Dedifferentiated amniotic fluid mesenchymal stem cell (primary cell): ENCODE measurements around the gene SKP1.
"Not testable (repeated sequence)": the region's sequence is repeated elsewhere in the genome, so short reads cannot be mapped to it uniquely, and the experiment has no call there.

Experiments
- DNase-seq: peaks from one replicate; pipeline ENCODE4 v3.0.0-alpha.2; 2016; ENCODE audit errors: extremely low spot score

SKP1 gene

DNA sequence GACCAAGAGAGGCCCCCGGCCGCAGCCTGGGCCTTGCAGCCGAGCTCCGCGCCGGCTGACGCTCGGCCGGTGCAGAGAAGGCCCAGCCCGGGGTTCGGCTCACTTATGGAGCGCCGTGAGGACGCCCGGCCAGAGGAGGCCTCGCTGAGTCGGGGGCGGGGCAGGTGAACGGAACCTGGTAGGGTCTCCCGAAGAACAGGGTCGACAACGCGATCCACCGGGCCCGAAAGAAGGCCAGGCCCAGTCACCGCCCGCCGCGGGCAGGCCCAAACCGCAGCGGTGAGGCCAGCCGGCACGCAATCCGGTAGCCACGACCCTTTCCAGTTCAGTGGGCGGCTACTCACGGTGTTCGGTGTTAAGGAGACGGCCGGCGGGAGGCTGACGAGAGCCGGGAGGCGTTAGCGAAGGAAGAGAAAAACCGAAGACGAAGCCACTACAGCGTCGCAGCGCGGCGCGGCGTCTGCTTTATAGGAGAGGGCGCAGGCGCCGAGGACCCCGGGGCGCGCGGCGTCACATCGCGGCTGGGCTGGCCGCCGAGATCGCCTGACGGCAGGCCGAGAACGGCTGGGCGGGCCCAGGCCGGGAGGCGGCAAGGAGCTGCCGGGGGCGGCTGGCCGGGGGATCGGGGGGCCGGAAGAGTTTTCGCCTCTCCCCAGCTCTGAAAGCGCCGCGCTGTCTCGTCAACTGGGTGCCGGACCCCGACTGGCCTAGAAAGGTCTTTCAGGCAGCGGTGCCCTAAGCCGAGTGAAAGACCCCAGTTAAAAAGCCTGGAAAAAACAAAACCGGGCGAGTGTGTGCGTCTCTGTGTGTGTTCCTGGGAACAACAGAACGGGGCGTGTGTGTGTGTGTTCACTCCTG lies at the start of gene SKP1:
Gene SKP1, minus strand, starts transcription at position 440 of the 858 bp plus-strand sequence. CDS start 2,928 bp downstream, outside the sequence.
- DNase-seq, result peak; percentile 59

DNA sequence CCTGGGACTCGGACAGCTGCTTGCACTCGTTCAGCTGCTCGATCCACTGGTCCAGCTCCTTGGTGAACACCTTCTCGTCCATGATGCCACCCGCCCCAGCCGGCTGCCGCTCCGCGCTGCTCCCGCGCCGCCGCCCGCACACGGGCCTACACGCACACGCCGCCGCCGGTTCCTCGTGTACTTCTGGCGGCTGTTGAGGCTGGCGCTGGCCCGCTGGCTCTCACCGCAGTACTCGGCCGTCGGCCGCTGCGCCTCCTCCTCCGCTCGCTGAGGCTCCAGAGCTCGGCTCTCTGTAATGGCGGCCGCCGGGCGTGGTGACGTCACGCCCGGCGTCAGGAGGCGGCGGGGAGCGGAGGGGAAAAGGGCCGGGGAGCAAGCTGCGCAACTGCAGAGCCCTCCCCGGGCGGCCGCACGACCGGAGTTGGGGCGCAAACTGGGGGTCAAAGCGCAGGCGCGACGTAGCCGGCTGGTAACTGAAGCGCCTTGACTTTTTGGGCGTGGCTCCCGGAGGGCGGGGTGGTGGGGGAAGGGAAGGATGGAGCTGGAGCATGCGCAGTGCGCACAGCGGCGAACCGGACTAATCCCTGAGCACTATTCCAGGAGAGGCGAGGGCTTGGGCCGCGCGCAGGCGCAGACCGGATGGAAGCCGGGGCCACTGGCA lies 49.2 kb upstream of the SKP1 start, which contains the start of gene PPP2CA:
Gene PPP2CA, minus strand, starts transcription at position 294 of the 661 bp plus-strand sequence. Its CDS starts 212 bp downstream, at position 82.
- DNase-seq, result peak; percentile 98

DNA sequence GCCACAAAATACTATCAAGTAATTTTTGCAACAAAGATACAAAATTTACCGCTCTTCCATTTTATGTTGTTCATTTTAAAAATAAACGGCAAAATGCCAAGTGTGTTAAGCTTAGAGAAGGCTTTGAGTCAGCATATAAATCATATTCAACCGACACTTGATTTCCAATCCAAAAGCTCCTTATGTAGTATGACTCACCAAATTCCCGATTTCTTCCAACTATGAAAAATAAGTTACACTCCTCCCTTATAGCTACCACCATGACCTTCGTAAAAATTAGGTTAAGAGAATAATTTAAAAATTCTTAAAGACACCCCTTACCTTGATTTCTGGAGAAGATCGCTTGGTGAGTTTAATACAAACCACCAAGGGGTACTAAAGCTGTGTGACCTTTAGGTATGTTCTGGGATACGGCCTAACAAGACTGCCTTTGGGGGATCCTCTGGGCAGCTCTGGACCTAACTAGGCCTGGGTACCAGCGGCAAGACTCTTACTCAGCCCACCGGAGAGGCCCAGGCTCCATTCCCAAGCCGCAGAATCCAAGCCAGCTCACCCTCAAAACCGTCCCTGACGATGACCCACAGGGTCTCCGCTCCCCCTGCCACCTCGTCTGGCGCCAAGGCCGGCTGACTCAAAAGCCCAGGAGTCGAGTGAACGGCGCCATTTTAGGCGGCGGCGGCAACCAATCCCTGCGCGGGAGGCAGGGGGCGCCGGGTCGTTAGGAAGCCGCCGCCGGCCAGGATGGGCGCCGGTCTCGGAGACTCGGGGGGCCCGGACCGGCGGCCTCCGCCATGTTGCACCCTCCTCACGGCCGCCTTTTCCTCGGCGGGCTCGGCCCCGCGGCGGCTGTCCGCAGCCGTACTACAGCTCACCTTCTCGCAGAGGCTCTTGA lies 48.4 kb upstream of the SKP1 start:
- DNase-seq, result peak; percentile 55

DNA sequence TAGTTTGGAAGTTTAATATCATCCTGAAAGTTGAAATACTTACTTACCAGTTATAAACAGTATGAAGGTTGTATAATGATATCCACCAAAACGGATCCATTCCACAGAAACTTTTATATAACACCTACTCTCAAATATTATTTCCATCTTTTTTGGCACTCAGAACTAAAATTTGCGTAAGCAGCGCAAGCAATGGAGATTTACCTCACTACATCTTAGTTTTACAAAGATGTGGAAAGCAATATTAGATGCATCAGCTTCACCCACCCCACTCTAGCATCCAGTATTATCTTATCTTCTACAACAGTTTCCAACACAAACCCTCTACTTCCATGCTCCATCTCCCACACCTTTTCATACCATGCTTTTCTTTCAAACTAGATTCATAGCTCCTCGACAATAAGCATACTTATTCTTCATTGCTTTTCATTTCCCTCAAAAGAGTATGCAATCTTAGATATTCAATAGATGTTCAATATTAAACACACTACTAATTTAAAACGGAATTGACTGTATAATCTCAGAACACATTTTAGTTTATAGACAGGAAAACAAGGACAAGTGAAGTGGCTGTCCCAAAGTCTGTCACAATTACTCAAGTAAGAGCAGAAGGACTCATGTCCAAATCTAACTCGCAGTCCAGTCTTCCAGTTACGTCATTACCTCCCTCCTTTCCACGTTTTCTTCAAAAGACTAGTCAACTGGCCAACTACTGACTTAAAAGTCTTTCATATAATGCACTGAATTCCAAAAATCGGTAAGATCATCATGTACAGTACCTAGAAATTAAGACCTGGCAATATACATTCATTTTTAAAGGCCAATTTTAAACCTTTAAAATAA lies 46.9 kb upstream of the SKP1 start:
- DNase-seq, result no peak

DNA sequence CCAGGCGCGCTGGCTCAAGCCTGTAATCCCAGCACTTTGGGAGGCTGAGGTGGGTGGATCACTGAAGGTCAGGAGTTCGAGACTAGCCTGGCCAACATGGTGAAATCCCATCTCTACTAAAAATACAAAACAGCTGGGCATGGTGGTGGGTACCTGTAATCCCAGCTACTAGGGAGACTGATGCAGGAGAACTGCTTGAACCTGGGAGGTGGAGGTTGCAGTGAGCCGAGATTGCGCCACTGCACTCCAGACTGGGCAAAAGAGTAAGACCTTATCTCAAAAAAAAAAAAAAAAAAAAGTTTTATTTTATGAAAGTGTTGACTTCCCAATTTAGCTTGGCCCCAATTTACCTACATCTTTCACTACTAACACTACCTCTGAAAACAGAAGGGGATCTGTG lies 44.9 kb upstream of the SKP1 start:
- DNase-seq, result not testable (repeated sequence)

DNA sequence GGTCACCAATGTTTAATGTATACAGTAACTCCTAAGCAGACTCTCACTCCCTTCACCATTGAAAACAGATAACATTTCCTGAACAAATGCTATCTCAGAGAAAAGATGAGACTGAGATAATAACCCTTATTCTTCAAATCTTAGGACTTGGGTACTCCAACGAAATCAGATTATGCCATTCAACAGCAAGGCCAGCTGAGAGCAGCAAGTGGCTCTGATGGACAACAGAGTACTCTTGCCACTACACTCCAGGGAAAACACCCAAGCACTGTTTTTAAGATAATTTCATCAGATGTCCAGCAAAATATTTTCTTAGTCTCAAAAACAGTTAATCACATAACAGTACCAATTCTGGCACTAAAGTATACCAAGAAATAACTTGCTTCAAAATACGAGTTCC lies 39.0 kb upstream of the SKP1 start:
- DNase-seq, result no peak

DNA sequence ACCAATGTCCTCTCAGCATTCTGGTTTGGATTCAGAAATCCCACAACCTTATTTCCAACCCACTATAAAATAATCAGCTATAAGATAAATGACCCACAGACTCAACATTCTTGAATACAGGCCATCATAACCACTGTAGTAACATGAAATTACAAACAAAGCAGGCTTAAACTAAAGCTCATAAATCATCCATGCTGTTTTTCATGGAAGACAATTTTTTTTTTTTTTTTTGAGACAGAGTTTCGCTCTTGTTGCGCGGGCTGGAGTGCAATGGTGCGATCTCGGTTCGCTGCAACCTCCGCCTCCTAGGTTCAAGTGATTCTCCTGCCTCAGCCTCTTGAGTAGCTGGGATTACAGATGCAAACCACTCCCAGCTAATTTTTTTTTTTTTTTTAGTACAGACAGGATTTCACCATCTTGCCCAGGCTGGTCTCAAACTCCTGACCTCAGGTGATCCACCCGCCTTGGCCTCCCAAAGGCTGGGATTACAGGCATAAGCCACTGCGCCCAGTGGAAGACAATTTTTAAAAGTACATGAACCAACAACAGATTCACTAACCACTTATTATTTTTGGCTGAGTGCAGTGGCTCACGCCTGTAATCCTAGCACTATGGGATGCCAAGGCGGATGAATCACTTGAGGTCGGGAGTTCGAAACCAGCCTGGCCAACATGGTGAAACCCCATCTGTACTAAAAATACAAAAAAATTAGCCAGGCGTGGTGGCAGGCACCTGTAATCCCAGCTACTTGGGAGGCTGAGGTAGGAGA lies 34.7 kb upstream of the SKP1 start:
- DNase-seq, result not testable (repeated sequence)

DNA sequence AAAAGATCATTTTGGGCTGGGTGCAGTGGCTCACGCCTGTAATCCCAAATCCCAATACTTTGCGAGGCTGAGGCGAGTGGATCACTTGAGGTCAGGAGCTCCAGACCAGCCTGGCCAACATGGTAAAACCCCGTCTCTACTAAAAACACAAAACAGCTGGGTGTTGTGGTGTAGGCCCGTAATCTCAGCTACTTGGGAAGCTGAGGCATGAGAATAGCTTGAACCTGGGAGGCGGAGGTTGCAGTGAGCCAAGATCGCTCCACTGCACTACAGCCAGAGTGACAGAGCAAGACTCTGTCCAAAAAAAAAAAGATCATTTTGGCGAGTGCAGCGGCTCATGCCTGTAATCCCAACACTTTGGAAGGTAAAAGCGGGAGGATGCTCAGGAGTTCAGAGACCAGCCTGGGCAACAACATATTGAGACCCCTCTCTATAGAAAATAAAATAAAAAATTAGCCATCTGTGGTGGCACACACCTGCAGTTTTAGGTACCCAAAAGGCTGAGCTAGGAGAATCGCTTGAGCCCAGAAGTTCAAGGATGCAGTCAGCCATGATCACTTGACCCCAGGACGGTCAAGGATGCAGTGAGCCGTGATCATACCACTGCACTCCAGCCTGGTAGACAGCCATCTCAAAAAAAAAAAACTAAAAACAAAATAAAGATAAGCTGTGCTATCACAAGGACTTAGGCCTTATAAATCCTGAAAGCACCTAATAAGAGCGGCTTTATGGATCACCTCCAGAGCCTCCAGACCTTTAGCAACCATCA lies 32.9 kb upstream of the SKP1 start:
- DNase-seq, result no peak

DNA sequence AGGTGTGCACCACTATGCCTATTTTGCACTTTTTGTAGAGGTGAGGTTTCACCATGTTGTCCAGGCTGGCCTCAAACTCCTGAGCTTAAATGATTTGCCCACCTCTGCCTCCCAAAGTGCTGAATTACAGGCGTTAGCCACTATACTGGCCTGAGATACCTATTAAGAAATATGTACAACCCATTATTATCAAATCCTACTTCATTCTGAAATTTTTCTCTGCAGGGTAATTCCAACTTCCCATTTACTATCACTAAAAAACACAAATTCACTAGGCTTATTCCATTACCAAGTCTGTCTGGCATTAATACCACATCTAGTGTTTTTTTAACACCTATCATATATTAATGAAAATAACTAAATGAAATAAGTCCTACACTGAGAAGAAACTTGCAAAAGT lies 30.9 kb upstream of the SKP1 start:
- no peak for DNase-seq

DNA sequence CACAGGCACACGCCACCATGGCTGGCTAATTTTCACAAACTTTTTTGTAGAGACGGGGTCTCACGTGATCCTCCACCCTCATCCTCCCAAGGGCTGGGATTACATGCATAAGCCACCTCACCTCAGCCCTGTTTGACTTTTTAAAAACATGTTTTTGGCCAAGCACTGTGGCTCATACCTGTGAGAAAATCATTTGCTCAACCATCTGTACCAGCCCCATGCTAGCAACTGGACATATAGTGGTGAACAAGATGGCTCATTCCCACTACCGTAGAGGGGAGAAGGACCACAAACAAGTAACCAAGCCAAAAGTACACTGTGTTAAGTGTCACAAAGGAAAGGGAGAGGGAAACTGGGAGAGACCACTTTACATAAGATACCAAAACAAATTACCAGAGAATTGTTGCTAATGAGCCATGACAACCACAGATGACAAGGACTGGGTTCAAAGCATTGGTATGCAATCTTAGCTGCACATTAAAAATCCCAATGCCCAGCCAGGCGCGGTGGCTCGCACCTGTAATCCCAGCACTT lies 29.9 kb upstream of the SKP1 start:
- DNase-seq, result no peak

DNA sequence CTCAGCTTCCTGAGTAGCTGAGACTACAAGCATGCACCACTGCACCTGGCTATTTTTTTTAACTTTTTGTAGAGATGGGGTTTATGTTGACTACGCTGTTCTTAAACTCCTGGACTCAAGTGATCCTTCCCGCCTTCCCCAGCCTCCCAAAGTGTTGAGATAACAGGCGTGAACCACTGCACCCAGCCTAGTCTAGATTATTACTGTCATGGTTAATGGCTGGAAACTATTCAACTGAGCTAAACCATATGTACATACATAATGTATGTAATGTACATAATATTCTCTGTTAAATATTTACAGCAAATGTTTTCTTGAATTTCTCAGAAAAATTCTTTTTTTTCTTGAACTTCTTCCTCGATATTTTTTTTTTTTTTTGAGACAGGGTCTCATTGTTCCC lies 27.8 kb upstream of the SKP1 start:
- DNase-seq, result no peak

DNA sequence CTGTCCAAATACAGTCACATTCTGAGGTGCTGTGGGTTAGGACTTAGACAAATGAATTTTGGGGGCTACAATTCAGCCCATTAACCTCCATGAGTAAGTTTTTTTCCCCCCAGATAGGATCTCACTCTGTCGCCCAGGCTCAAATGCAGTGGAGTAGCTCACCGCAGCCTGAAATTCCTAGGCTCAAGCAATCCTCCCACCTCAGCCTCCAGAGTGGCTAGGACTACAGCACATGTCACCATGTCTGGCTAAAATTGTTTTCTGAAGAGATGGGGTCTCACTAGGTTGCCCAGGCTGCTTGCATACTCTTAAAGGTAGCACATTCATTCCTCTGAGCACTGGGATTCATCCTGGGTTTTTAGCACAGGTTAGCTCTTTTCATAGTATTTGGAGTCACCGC lies 26.9 kb upstream of the SKP1 start:
- no peak for DNase-seq

DNA sequence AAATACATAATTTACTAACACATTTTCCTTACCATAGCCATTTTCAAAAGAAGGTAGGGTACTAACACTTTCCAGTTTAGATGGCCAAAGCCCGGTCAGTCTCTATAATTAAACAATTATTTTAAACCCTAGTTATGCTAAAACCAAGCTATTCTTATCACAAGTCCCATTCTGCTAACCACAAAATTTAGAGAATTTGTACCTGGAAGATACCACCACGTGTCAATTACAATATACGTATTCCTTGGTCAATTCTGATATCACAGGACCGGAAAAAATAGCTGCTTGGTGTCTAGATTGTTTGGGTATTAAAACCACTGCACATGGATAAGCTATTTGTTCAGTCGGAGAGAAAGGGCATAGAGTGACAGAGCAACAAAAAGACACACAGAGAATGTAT lies 18.9 kb upstream of the SKP1 start:
- DNase-seq, result no peak

DNA sequence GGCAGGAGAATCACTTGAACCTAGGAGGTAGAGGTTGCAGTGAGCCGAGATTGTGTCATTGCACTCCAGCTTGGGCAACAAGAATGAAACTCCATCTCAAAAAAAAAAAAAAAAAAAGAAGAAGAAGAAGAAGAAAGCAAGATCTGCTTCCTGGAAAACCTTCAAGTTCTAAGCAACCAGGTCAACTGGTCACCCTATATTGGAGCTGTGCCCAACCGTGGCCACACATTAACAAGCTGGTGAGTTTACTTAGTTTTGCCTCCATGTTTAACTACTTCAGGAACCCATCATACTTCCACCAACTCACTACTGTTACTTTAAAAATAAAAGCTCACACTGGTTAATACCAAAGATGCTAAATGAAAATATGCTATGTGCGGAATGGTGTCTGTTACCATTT lies 12.3 kb upstream of the SKP1 start:
- no peak for DNase-seq

DNA sequence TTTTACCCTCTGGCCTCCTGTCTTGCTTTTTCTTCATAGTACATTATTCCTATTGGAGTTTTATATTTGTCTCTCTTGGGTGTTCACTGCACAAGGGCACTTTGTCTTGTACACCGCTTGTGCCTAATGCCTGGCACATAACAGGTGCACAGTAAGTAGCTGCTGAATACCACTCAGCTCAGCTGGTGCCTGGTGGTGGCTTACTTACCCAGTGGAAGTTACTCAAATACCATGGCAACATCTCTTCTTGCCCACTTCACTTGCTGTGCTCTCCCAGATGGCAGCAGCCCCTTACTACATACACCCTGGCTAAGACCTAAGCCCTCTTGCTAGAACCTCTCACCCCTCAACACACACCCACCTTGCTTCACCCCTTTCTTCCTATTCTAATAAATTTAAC lies 11.3 kb upstream of the SKP1 start:
- DNase-seq, result no peak

DNA sequence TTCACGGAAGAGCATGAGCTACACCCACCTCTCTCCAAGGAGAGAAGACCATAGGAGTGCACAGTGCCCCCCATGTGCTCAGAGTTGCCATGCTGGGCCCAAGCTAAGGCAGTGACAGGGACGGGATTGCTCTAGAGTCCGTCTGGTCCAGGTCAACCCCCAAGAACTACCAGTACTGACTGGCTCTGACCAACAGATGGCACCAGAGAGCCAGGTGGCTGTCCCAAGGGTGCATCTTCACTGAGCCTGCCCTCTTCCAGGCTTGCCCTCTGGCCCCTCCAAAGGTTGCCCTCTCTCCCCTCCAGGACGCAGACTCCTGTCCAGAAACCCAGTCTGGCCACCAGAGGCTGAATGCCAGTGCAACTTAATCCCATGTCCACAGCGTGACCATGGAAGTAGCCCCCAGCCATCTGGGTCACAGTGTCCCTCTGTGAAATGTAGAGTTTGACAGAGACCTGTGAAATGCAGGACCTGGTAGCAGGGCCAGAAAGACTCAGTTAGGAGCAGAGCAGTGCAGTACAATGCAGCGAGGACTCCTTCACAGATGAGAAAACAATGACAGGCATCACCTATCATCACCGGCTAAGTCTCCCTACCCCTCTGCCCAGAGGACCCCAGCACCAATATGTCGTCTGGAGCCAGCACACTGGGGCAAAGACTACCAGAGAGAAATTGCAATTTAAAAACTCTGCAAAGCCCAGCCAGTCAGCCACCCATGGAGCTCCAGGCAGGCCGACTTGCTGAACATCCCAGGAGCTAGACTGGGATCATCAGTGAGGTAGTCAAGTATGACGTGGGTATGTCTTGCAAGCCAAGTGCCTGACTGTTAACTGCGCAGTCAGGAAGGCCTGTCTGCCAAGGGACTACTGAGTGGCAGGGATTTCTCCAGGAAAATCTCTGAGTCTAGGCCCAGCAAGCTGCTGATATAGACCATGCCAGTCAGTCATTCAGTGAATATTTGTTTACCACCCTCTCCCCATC lies 7.7 kb upstream of the SKP1 start:
- DNase-seq, result peak; percentile 46

DNA sequence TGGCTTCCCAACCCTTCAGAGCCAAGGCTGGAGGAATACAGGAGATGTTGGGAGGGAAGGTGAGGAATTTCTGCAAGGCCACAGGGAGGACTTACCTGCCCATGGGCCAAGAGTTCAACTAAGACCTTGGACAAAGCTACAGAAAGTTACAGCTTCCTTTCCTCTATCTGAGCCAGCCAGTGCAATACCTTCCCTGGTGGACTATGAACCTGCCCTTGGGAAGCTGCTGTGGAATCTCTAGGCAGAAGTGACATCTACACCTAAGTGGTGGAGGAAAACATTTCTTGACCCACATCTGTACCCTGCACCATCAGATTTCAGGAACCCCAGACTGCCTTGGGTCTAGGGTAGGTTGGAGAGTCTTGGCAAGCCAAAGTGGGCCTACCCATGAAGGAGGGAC lies 6.7 kb upstream of the SKP1 start:
- no peak for DNase-seq

DNA sequence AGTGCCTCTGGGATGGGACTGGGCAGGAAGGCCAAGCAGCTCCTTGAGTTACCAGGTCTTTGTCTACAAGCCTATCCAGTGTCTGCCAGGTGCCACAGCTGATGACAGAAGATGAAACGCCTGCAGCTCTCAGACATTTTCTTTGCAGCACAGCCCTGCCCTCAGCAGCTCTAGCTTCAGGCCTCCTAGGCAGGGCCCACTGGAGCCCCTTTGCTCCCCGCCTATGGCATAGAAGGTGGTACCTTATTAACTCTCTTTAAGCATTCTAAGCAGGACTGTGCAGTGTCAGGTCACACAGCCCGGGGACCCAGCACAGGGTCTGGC lies 1.3 kb upstream of the SKP1 start:
- no peak for DNase-seq
